GM12875 (cell line): ENCODE results near the gene TLR5.

Experiments used
- H3K4me3 ChIP-seq: one replicate; pipeline ENCODE4 v1.5.1; 2011; ENCODE audit warnings: low read depth, low read length, control low read depth
- TF ChIP-seq, protein P1 (sequence below): IDR thresholded peaks from 2 replicates; pipeline ENCODE4 v1.5.1; 2011; ENCODE audit warnings: low read depth, mild to moderate bottlenecking, control low read depth, inconsistent platforms, low read length, moderate library complexity, borderline replicate concordance; ENCODE audit not compliant: insufficient read depth

Gene TLR5

DNA sequence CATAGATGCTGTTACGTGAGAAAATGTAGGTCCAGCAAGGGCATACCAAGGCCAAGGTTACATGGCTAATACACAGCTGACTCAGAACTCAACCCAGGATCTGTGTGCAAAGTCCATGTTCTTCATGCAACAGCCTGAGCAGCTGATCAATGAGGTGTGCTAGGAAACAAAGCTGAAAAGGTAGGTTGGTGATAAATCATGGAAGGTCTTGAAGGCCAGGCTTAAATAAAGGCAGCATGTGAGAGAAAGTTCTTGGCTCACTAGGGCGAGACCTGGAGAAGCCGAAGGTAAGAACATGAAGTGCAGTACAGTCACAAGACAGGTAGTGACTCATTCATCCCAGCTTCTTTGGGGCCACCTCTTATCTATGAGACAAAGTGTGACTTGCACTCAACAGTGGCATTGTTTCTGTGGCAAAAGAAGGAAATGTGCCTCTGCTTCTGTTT lies 33.4 kb downstream of the TLR5 start:
- TF ChIP-seq, protein P1, sequence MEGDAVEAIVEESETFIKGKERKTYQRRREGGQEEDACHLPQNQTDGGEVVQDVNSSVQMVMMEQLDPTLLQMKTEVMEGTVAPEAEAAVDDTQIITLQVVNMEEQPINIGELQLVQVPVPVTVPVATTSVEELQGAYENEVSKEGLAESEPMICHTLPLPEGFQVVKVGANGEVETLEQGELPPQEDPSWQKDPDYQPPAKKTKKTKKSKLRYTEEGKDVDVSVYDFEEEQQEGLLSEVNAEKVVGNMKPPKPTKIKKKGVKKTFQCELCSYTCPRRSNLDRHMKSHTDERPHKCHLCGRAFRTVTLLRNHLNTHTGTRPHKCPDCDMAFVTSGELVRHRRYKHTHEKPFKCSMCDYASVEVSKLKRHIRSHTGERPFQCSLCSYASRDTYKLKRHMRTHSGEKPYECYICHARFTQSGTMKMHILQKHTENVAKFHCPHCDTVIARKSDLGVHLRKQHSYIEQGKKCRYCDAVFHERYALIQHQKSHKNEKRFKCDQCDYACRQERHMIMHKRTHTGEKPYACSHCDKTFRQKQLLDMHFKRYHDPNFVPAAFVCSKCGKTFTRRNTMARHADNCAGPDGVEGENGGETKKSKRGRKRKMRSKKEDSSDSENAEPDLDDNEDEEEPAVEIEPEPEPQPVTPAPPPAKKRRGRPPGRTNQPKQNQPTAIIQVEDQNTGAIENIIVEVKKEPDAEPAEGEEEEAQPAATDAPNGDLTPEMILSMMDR = no peak

DNA sequence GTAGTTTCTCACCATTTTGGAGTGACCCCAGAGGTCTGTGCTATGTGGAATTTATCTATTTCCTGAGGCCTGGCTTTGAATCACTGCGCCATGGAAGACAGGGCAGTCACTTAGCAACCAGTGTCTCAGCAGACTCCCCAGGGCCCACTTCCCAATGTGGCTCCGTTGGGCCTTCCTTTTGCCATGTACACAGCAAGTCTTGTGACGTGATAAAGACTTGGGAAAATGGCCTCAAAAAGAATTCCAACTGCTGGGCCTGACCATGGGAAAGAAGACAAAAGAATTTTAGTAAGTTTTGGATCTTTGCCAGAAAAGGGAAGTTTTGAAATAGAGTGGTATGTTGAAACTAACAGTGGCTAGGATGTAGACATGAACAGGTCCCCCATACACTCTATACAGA lies 36.2 kb downstream of the TLR5 start:
- TF ChIP-seq, protein P1 = no peak

More for the DNA sequence above, 33.4 kb downstream of the TLR5 start:
- H3K4me3 ChIP-seq = no peak overlapping the region

DNA sequence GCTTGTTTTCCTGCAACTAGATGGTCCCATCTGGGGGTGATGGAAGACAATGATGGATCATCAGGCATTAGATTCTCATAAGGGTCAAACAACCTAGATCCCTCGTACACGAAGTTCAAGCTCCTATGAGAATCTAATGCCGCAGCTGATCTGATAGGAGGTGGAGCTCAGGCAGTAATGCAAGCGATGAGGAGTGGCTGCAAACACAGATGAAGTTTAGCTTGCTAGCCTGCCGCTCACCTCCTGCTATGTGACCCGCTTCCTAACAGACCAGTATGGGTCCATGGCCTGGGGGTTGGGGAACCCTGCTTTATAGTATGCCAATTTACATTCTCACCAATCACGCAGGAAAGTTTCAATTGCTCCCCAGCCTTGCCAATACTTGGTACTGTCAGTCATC lies 37.5 kb downstream of the TLR5 start:
- TF ChIP-seq, protein P1 = no peak
- no peak overlapping the region for H3K4me3 ChIP-seq

More for the DNA sequence above, 36.2 kb downstream of the TLR5 start:
- no peak overlapping the region for H3K4me3 ChIP-seq

DNA sequence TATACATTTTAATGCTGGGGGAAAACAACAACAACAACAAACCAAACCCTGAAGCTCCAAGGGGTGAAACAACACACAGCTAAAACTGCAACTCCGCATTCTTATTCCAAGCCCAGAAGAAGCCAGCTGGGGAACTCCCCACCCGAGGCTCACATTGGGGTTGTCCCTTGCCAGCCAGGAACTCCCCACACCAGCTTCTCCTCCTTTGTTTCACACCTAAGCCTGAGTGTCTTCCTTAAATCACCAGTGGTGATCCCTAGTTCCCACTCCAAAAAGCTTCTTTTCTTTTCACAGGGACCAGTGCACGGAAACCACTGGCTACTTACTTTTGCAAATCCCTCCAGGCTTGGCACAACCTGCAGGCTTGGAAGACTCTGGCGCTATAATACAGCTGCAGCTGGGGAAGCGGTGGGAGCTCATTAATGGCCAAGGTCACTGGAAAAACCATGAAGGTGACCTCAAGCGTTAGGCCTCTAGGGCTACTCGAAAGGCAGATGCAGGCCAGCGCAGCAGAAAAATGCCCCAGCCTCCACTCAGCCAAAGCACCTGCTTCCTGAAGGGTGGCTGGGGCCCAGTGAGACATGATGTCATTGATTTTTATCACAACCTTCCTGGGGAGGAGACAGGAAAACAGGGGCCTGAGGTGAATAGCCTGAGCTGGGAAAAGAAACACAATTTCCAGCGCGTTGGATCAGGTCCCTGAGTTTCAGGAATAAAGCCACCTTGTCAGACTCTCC lies 40.1 kb downstream of the TLR5 start:
- H3K4me3 ChIP-seq = no peak overlapping the region
- TF ChIP-seq, protein P1 = no peak

DNA sequence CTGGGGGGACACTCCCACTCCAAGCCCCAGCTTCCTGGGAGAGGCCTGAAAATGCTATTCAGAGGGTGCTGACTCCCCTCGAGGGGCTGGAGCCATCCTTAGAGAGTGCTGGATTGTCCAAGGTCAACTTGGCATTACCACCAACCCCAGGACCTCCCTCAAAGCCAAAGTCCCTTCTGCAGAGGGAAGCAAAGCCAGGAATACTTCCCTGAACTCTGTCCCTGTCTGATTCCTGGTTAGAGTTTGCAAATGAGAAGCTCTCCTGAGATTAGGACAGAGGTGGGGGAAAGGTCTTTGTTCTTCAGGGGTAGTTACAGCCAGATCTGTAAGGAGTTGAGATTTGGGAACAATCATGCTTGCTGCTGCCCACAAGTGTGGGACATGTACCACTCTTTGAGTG lies 45.3 kb downstream of the TLR5 start:
- TF ChIP-seq, protein P1 = no peak
- no peak overlapping the region for H3K4me3 ChIP-seq

DNA sequence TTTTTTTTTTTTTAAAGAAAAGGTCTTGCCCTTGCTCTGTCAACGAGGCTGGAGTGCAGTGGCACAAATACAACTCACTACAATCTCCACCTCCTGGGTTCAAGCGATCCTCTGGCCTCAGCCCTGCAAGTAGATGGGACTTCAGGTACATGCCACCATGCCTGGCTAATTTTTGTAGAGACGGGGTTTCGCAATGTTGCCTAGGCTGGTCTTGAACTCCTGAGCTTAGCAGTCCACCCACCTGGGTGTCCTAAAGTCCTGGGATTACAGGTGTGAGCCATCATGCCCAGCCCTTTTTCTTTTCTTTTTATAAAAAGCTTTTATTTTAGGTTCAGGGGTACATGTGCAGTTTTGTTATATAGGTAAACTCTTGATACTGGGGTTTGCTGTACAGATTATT lies 47.2 kb downstream of the TLR5 start:
- no peak overlapping the region for H3K4me3 ChIP-seq
- TF ChIP-seq, protein P1 = no peak

DNA sequence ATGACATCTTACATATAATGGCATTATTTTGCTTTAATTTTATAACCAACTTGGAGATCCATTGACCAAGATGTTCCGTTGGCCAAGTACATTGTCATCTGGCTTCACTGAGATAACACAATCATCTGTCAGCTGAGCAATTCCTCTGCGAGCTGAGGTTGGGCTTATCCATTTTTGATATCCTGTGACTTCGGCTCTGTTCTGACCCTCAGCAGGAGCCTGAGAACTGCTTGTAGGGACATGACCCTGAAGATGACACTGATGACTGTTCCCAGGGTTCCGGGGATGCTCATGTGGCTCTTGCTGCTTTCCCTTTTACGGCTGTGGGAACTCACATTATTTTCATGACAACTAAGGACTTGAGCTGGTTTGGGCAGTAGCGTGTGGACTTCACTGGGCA lies 51.2 kb downstream of the TLR5 start:
- H3K4me3 ChIP-seq = no peak overlapping the region
- TF ChIP-seq, protein P1 = no peak
